GM18498 (cell line): ENCODE results near the gene TACR1.
"Not testable (repeated sequence)": the region's sequence is repeated elsewhere in the genome, so short reads cannot be mapped to it uniquely, and the experiment has no call there.

ENCODE experiments used
- ATAC-seq: cut with Tn5 transposase; IDR thresholded peaks from one replicate; pipeline ENCODE4 v1.9.1; 2021; ENCODE audit warnings: mild to moderate bottlenecking, moderate library complexity; ENCODE audit not compliant: unreplicated experiment

The TACR1 gene

GRCh38 chr2:75147884-75148283 lies 51.4 kb downstream of the TACR1 start:
- not testable (repeated sequence) for ATAC-seq

GRCh38 chr2:75146606-75147332 lies 52.6 kb downstream of the TACR1 start:
- no peak for ATAC-seq

GRCh38 chr2:75146221-75146605 lies 53.1 kb downstream of the TACR1 start:
- not testable (repeated sequence) for ATAC-seq

- no peak for ATAC-seq
Observed at GRCh38 chr2:75142081-75142480, 57.2 kb downstream of the TACR1 start.

- ATAC-seq = no peak
Observed at GRCh38 chr2:75140288-75140687, 59.0 kb downstream of the TACR1 start.

- no peak for ATAC-seq
Observed at GRCh38 chr2:75139171-75139570, 60.1 kb downstream of the TACR1 start.

GRCh38 chr2:75138528-75138927 lies 60.8 kb downstream of the TACR1 start:
- no peak for ATAC-seq

- ATAC-seq = no peak
Observed at GRCh38 chr2:75135776-75136400, 63.4 kb downstream of the TACR1 start.

- no peak for ATAC-seq
Observed at GRCh38 chr2:75134860-75135259, 64.5 kb downstream of the TACR1 start.

- no peak for ATAC-seq
Observed at GRCh38 chr2:75133621-75134570, 65.4 kb downstream of the TACR1 start.

GRCh38 chr2:75130171-75130570 lies 69.1 kb downstream of the TACR1 start:
- ATAC-seq = no peak

- no peak for ATAC-seq
Observed at GRCh38 chr2:75123876-75124275, 75.4 kb downstream of the TACR1 start.

GRCh38 chr2:75113231-75113869 lies 86.0 kb downstream of the TACR1 start:
- ATAC-seq = no peak

- no peak for ATAC-seq
Observed at GRCh38 chr2:75108937-75109482, 90.3 kb downstream of the TACR1 start.

- ATAC-seq = no peak
Observed at GRCh38 chr2:75102011-75102410, 97.3 kb downstream of the TACR1 start.

GRCh38 chr2:75100801-75101151 lies 98.5 kb downstream of the TACR1 start:
- ATAC-seq = no peak

- ATAC-seq = no peak
Observed at GRCh38 chr2:75100011-75100800, 99.1 kb downstream of the TACR1 start.

GRCh38 chr2:75099521-75099922 lies 99.8 kb downstream of the TACR1 start:
- ATAC-seq = no peak

GRCh38 chr2:75098856-75099255 lies 100.5 kb downstream of the TACR1 start:
- no peak for ATAC-seq

- ATAC-seq = no peak
Observed at GRCh38 chr2:75097831-75098230, 101.5 kb downstream of the TACR1 start.
